Uterus (tissue), 2 donors: ENCODE data around the gene ADAMTS17.

Experiments used
- POLR2A ChIP-seq, 2 donors: fragments of 450-650 bp; IDR thresholded peaks; one replicate each; pipeline ENCODE4 v1.6.1; 2016; ENCODE audit warnings: antibody characterized with exemption in 2 of 2, mild to moderate bottlenecking in 1 of 2, moderate library complexity in 1 of 2
- TF ChIP-seq, protein P1 (sequence below), 4 experiments: fragments of 200-600 bp in 2 of 4; fragments of 450-650 bp in 2 of 4; sonication (generic) in 2 of 4; IDR thresholded peaks; one replicate each; pipeline ENCODE4 v1.5.1; 2016 to 2019; ENCODE audit warnings: antibody characterized with exemption in 4 of 4, mild to moderate bottlenecking in 2 of 4, moderate library complexity in 1 of 4

DNA sequence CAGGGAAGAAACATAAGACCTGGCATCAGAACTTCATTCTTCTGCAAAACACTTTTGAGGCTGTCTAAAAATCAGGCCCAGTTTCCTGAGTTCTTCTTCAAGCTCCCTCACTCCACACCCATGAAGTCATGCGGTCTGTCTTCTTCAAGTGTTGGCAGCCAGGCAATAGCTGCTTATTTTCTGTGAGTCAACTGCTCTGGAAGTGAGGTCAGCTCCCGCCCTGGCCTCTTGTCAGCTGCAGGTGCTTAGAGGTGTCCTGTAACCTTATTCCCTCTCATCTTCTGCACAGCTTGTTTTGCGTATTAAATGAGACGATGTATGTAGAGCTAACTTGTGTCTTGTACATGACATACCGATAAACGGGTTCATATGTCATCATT, 226.1 kb downstream of the ADAMTS17 start:
- TF ChIP-seq, protein P1, sequence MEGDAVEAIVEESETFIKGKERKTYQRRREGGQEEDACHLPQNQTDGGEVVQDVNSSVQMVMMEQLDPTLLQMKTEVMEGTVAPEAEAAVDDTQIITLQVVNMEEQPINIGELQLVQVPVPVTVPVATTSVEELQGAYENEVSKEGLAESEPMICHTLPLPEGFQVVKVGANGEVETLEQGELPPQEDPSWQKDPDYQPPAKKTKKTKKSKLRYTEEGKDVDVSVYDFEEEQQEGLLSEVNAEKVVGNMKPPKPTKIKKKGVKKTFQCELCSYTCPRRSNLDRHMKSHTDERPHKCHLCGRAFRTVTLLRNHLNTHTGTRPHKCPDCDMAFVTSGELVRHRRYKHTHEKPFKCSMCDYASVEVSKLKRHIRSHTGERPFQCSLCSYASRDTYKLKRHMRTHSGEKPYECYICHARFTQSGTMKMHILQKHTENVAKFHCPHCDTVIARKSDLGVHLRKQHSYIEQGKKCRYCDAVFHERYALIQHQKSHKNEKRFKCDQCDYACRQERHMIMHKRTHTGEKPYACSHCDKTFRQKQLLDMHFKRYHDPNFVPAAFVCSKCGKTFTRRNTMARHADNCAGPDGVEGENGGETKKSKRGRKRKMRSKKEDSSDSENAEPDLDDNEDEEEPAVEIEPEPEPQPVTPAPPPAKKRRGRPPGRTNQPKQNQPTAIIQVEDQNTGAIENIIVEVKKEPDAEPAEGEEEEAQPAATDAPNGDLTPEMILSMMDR (IDR thresholded peaks at IDR 0.05): no peak
- TF ChIP-seq POLR2A (IDR thresholded peaks at IDR 0.05): no peak
